NCI-H128 (cell line): ENCODE data around the gene RASGRF2.
"Not testable (repeated sequence)": the region's sequence is repeated elsewhere in the genome, so short reads cannot be mapped to it uniquely, and the experiment has no call there.

Experiments
- DNase-seq: peaks from one replicate; lab custom pipeline; 2025; ENCODE audit not compliant: unreplicated experiment; lab: John Stamatoyannopoulos, UW

RASGRF2 gene

GRCh38 chr5:81234299-81234698, 274.1 kb downstream of the RASGRF2 start:
- DNase-seq = no peak

- no peak for DNase-seq
These were observed 274.6 kb downstream of the RASGRF2 start for GRCh38 chr5:81234801-81235200.

DNA sequence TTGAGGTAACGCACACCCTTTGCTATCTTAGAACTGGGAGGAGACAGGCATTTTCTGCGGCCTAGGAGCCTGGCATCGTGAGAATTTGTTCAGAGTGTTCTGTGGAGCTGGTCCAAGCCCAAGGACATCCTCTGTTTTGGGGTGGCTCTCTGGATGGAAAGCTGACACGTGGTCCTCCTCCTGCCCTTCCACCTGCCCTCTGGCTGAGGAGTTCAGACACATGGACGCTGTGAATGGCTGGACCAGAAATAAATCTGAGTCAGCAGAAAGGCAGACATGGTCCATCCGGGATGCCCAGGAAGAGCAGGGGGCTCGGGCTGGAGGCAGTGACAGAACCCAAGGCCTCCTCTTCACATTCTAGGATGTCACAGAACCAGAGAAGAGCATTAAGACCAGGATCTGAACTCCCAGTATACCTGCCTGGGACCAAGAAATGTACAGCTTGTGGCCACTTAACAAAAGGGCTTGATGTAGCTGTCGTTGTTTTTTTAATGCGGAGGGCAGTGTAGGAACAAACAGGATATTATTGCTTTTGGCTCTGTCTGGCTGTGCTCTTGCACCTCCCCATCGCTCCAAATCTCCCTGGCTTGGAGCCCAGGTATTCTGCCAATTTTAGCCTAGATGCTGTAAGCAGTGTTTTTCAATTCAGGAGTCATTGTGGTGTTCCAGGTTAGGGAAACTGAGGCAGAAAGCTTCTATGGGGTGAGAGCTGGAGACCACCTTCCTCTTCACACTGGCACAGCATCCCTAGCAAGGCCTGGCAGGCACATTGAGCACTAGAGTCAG, 275.3 kb downstream of the RASGRF2 start:
- no peak for DNase-seq

GRCh38 chr5:81238460-81238859, 278.3 kb downstream of the RASGRF2 start:
- no peak for DNase-seq

- no peak for DNase-seq
These were observed 279.4 kb downstream of the RASGRF2 start for GRCh38 chr5:81239613-81240012.

DNA sequence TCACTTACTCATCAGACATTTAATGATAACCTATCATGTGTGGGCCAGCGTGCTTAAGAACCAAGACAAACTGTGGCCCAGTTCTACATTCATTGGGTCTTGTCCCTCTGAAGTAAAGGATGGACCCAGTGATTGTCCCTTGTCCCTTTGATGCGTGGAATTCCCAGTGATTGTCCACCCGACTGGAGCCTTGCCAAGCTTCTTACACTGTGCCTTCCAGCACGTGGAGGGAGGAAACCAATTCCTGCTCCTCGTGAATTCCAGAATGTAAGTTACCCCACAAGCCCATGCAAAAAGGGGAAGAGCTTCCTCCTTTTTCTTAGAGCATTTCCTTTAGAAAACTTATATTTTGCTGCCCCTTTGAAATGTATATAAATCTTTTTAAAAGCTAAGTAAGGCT, 280.8 kb downstream of the RASGRF2 start:
- DNase-seq = no peak

GRCh38 chr5:81241961-81242648, 281.9 kb downstream of the RASGRF2 start:
- DNase-seq = no peak

DNA sequence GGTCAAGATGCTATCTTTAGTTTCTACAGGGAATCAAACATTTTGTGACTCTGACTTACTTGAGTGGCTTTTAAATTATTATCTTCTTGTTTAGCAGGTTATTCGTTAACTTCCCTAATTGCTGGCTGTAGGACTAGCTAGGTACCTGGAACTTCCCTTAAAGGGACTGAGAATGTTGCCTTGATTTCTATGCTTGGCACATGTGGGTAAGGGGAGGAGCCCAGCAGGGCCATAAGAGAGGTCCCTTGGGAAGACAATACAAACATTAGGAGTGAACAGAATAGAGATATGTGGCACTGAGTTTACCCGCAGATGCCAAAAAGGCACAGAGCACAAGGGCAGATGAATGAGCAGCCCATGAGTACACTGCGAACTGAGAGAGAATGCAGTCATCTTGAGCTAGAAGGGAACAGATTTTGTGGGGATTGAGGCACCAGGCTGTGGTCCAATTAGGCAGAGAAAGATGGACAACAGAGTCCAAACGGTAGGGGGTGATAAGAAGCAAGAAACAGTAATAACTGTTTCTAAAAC, 282.8 kb downstream of the RASGRF2 start:
- DNase-seq = no peak

DNA sequence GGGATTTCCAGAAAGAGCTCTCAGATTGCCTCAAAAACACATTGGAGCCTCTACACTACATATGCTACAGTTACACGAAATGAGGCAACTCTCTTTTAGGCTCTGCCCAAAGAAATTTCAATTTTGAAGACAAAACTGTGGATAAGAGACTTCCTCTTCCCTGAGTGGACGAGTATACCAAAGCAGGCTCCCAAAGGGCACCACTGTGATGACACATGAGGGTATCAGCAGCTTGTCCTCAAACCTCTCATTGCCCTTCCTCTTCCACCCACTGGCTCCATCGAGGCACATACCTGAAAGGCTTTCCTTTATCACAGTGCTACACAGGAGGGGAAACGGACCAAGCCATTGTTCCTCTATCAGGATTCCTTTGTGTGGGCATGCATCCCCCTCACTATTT, 284.3 kb downstream of the RASGRF2 start:
- DNase-seq = no peak

DNA sequence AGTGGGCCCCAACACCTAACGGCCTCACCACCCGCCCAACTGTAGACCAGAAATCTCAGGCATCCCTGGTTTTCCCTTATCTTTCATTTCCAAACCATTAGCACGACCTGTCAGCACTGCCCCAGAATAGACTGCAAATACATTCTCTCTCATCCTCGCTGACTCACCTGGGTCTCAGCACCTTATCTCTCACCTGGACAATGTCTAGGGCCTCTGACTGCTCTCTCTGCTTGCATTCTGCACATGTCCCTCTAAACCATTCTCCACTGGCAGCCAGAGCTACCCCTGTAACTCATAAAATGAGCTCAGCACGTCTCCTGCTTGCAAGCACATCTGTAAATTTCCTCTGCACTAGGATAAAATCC, 285.7 kb downstream of the RASGRF2 start:
- no peak for DNase-seq

- DNase-seq = no peak
These were observed 286.5 kb downstream of the RASGRF2 start for GRCh38 chr5:81246697-81247096.

GRCh38 chr5:81247441-81247972, 287.3 kb downstream of the RASGRF2 start:
- DNase-seq = no peak

- no peak for DNase-seq
These were observed 289.1 kb downstream of the RASGRF2 start for GRCh38 chr5:81249240-81249639.

DNA sequence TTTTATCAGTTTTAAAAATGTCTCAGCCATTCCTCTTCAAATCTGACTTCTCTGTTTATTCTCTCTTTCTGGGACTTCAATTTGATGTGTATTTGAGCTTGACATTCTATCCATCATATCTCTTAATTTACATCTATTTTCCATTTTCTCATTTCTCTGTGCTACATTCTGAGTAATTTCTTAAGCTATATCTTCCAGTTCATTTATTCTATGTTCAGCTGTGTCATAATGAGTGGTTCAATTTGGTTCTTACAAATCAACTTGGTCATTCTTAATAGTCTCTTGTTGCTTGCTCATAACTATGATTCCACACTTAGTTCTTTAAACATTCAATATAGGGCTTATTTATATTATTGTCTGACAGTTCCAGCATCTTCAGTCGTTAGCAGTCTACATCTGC, 289.8 kb downstream of the RASGRF2 start:
- DNase-seq = no peak

- DNase-seq = no peak
These were observed 291.8 kb downstream of the RASGRF2 start for GRCh38 chr5:81251922-81252321.

DNA sequence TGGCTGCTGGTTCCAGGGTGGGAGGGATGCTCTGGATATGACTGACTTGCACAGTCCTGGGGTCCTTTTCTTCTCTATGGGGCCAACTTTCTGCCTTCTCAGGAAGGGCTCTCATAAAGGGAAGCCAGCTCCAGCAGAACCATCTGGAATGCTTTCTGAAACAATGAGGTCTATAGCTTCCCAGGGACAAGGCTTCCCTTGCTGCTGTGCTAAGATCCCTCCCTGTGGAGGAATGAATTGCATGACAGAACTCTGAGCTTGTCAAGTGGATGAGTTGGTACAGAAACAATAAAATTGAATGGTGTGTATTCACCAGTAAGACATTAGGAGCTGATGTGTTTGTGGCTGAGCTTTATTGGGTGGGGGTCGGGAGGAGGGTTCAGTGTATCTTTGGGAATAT, 292.7 kb downstream of the RASGRF2 start:
- no peak for DNase-seq

DNA sequence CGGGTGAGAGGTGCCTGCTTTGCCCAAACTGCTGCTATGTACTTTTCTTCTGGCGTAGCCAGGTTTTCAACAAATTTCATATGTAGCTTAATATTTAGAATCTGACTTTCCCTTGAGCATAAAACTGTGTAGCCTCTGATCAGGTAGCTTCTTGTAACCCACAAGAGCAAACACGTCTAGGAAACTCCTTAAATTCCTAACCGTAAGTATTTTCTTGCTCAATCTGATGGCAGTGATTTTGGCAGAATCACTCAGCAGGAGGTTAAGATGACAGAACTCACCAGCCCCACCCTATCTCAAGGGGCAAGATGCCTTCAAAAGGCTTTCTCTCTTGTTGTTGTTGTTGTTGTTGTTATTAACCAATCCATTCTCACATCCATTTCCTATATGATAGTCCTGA, 293.7 kb downstream of the RASGRF2 start:
- no peak for DNase-seq

DNA sequence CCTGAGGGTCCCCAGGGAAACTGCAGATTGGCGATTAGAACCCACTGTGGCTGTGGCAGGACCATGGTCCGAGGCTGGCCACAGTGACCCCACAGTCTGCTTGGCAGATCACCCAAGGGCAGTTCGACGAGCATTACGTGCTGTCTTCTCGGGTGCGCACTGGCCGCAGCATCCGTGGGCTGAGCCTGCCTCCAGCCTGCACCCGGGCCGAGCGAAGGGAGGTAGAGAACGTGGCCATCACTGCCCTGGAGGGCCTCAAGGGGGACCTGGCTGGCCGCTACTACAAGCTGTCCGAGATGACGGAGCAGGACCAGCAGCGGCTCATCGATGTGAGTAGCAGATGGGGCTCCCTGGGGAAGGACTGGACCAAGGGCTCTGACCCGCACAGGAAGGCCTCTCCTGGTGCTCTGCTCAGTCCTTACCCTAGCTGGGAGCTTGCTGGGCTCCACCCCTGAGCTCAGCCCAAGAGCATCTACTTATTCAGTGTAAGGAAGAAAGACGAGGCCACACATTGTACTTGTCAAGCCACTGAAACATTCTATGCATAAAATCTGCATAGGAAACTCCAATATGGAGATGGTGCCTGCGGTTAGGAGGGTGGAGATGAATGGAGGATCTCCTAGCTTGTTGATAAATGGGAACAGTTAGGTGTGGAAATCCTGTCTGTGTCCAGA, 294.9 kb downstream of the RASGRF2 start:
- no peak for DNase-seq

- no peak for DNase-seq
These were observed 296.6 kb downstream of the RASGRF2 start for GRCh38 chr5:81256766-81257165.

DNA sequence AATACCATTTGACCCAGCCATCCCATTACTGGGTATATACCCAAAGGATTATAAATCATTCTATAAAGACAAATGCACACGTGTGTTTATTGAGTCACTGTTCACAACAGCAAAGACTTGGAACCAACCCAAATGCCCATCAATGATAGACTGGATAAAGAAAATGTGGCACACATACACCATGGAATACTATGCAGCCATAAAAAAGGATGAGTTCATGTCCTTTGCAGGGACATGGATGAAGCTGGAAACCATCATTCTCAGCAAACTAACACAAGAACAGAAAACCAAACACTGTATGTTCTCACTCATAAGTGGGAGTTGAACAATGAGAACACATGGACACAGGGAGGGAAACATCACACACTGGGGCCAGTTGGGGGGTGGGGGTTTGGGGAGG, 302.6 kb downstream of the RASGRF2 start:
- DNase-seq = not testable (repeated sequence)

GRCh38 chr5:81265101-81265500, 304.9 kb downstream of the RASGRF2 start:
- DNase-seq = no peak
